OCI-LY3 (cell line): Measurements from ENCODE around the gene LGALS7B.

Source experiments
- H2AFZ ChIP-seq: fragments of 200-600, 300-600 bp; shearing (Covaris generic); 2 replicates; pipeline ENCODE4 v1.6.0; 2014; ENCODE audit warnings: antibody characterized with exemption, low read depth, low read length
- H3K27ac ChIP-seq: fragments of 200-600, 300-600 bp; sonication (generic); 2 replicates; pipeline ENCODE4 v1.5.1; 2014; ENCODE audit warnings: mild to moderate bottlenecking, low read length, moderate library complexity, mixed read lengths
- H3K27me3 ChIP-seq: fragments of 200-600, 300-600 bp; sonication (generic); 2 replicates; pipeline ENCODE4 v1.6.1; 2014; ENCODE audit warnings: low read depth, low read length, mixed read lengths
- H3K36me3 ChIP-seq: fragments of 200-600, 300-600 bp; sonication (generic); replicated peaks from 2 replicates; pipeline ENCODE3; 2014; ENCODE audit warnings: low read depth, low read length, mixed read lengths
- H3K4me1 ChIP-seq: fragments of 300-600, 200-600 bp; sonication (generic); 2 replicates; pipeline ENCODE4 v1.6.1; 2014; ENCODE audit warnings: low read length, mixed read lengths
- H3K4me2 ChIP-seq: fragments of 200-600, 300-600 bp; sonication (generic); 2 replicates; pipeline ENCODE4 v1.6.1; 2014; ENCODE audit warnings: low read length, mixed read lengths
- H3K4me3 ChIP-seq: fragments of 300-600, 200-600 bp; sonication (generic); 2 replicates; pipeline ENCODE4 v1.5.1; 2014; ENCODE audit warnings: antibody characterized with exemption, mild to moderate bottlenecking, low read length, moderate library complexity
- H3K79me2 ChIP-seq: fragments of 300-600, 200-600 bp; shearing (Covaris generic); 2 replicates; pipeline ENCODE4 v1.6.1; 2014; ENCODE audit warnings: mild to moderate bottlenecking, low read length, mixed read lengths
- H3K9ac ChIP-seq: fragments of 300-600, 200-600 bp; shearing (Covaris generic); 2 replicates; pipeline ENCODE4 v1.6.0; 2014; ENCODE audit warnings: mild to moderate bottlenecking, low read length, moderate library complexity
- H3K9me3 ChIP-seq: fragments of 200-600, 300-600 bp; shearing (Covaris generic); 2 replicates; pipeline ENCODE4 v1.6.1; 2014; ENCODE audit warnings: low read length, mixed read lengths; ENCODE audit not compliant: insufficient read depth
- H4K20me1 ChIP-seq: fragments of 200-600, 300-600 bp; sonication (generic); 2 replicates; pipeline ENCODE4 v1.6.1; 2016; ENCODE audit warnings: low read length, mixed read lengths; ENCODE audit not compliant: insufficient read depth
- EZH2phosphoT487 ChIP-seq: fragments of 200-600 bp; shearing (Covaris generic); IDR thresholded peaks from 2 replicates; pipeline ENCODE4 v1.6.1; 2018; ENCODE audit warnings: antibody characterized with exemption, mixed run types, low read depth
- TF ChIP-seq, protein P1 (sequence below): fragments of 200-600, 300-600 bp; sonication (generic); IDR thresholded peaks from 2 replicates; pipeline ENCODE4 v1.5.1; 2014; ENCODE audit warnings: antibody characterized with exemption, low read length, low read depth

The LGALS7B gene

DNA sequence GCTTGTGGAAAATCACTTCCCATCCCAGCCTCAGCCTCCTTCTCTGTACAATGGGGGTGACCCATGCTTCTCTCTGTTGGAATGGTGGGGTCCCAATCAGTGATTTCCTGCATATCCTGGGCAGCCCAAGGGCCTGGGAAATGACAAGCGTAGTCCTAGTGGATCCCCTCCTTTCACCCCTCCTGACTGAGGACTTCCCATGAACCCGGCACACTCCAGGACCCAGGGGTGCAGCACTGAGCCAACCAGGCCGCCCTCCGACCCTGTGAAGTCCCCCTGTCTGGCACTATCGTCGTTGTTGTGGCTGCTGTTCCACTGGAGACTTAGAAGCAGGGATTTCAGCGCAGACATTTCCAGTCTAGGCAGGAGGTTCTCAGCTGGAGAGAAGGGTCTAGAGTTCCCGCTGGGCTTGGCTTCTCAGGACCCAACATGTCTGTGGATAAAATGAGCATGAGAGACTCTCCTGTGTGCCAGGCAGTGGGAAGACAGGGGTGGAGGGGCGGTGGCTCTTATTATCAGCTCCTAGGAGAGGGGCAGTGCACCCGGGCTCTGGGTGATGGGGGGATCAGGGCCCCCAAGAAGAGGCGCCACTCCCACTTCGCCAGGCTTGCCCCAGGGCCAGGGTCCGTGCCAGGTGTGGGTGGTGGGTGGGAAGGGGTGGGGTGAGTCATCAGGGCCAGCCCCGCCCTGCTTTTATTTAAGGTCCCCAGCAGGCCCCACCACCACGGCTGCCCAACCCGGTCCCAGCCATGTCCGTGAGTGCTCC, at the start of gene LGALS7B:
LGALS7B (plus strand) TSS at position 723 of the 766 bp plus-strand sequence; CDS start at position 750, 27 bp downstream.
- no peak within 1 kb of the TSS for H3K9ac ChIP-seq
- no peak within 1 kb of the TSS for H3K4me2 ChIP-seq
- H3K27ac ChIP-seq: no peak within 1 kb of the TSS

DNA sequence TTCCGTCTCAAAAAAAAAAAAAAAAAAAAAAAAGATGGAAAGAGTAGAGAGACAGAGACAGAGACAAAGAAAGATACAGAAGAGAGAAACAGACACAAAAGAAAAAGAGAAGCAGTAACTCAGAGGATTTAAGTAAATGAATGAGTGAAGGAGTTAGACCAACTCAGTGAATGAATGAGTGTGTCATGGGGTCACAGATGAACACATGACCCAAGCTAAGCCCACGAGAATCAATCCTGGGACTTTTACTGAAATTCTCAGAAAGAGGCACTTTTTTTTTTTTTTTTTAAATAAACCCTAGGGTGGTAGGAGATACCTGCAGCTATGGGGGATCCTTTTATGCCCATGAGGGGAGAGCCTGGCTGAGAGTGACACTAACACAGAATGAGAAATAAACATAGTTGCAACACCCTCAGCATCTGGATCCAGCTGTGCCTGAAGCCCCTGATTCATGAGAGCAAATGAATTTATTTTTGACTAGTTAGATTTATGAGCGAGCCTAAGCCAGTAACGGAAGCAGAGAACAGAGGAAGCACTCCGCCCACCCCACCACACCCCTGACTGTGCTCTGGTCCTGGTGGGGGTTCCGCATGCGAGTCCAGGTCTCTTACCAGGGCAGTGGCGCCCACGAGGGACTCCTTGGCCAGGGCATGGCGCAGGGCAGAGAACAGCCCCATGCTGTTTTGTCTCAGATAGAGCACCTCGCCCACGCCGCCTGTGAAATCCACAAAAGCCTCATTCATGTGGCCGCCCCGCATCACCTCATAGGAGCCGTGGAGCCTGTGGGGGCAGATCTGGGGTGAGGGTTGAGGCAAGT, 49.4 kb upstream of the LGALS7B start:
- no peaks in the 10 kb centered on the region for H3K36me3 ChIP-seq
- no peak overlapping the region for H3K9ac ChIP-seq
- H3K27me3 ChIP-seq: no peaks in the 10 kb centered on the region
- H2AFZ ChIP-seq: no peak overlapping the region
- no peaks in the 10 kb centered on the region for H3K79me2 ChIP-seq
- H3K27ac ChIP-seq: no peak overlapping the region
- no peaks in the 10 kb centered on the region for H4K20me1 ChIP-seq
- TF ChIP-seq EZH2phosphoT487: no peak
- TF ChIP-seq, protein P1, sequence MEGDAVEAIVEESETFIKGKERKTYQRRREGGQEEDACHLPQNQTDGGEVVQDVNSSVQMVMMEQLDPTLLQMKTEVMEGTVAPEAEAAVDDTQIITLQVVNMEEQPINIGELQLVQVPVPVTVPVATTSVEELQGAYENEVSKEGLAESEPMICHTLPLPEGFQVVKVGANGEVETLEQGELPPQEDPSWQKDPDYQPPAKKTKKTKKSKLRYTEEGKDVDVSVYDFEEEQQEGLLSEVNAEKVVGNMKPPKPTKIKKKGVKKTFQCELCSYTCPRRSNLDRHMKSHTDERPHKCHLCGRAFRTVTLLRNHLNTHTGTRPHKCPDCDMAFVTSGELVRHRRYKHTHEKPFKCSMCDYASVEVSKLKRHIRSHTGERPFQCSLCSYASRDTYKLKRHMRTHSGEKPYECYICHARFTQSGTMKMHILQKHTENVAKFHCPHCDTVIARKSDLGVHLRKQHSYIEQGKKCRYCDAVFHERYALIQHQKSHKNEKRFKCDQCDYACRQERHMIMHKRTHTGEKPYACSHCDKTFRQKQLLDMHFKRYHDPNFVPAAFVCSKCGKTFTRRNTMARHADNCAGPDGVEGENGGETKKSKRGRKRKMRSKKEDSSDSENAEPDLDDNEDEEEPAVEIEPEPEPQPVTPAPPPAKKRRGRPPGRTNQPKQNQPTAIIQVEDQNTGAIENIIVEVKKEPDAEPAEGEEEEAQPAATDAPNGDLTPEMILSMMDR: no peak
- no peaks in the 10 kb centered on the region for H3K9me3 ChIP-seq
- peaks cover 11% of the 10 kb centered on the region for H3K4me1 ChIP-seq
- no peak overlapping the region for H3K4me2 ChIP-seq
- no peak overlapping the region for H3K4me3 ChIP-seq

More for the DNA sequence above, at the start of gene LGALS7B:
- no peaks in the 10 kb centered on the region for H3K9me3 ChIP-seq
- no peaks in the 10 kb centered on the region for H3K27me3 ChIP-seq
- H3K79me2 ChIP-seq: no peaks in the 10 kb centered on the region
- H3K4me3 ChIP-seq: no peak within 1 kb of the TSS
- H3K36me3 ChIP-seq: no peaks in the 10 kb centered on the region
- H3K4me1 ChIP-seq: no peaks in the 10 kb centered on the region
- H2AFZ ChIP-seq: no peak within 1 kb of the TSS
- no peak for TF ChIP-seq EZH2phosphoT487
- H4K20me1 ChIP-seq: no peaks in the 10 kb centered on the region

DNA sequence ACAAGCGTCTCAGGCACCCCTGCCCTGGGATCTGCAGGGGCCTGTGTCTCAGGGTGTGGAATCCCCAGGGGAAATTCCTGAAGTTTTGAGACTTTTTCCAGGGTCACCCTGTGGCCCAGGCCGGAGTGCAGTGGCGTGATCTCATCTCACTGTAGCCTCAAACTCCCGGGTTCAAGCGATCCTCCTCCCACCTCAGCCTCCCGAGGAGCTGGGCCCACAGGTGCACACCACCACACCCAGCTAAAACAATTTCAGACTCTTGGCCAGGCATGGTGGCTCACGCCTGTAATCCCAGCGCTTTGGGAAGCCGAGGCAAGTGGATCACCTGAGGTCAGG, 48.8 kb upstream of the LGALS7B start:
- Histone ChIP-seq H3K36me3 (no peaks in the 10 kb centered on the region), H3K79me2 (no peaks in the 10 kb centered on the region), H3K4me1 (peaks cover 6% of the 10 kb centered on the region), H3K9me3 (no peaks in the 10 kb centered on the region), H3K9ac (no peak overlapping the region), H3K4me3 (no peak overlapping the region), H2AFZ (no peak overlapping the region), H3K4me2 (no peak overlapping the region), H3K27me3 (no peaks in the 10 kb centered on the region), H4K20me1 (no peaks in the 10 kb centered on the region), H3K27ac (no peak overlapping the region)
- TF ChIP-seq, protein P1: no peak
- no peak for TF ChIP-seq EZH2phosphoT487

DNA sequence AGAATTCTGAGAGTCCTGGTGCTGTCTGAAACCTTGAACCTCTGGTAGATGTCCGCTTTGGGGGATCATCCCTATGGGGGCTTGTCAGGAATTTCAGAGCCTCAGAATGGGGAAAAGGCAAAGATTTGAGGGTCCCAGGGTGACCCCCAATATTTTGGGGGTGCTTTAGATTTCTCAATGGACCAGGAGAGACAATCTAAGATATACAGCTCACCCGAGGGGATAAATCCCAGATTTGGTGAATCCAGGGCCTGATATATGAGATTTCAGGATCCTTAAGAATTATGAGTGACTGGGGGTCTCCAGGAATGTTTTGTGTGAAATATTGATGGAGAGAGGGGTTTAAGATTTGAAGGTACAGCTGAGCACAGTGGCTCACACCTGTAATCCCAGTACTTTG, 48.1 kb upstream of the LGALS7B start:
- Histone ChIP-seq H3K36me3 (no peaks in the 10 kb centered on the region), H3K27ac (no peak overlapping the region), H3K9me3 (no peaks in the 10 kb centered on the region), H3K9ac (no peak overlapping the region), H3K79me2 (no peaks in the 10 kb centered on the region), H3K4me3 (no peak overlapping the region), H3K27me3 (no peaks in the 10 kb centered on the region), H2AFZ (no peak overlapping the region), H4K20me1 (no peaks in the 10 kb centered on the region), H3K4me2 (no peak overlapping the region), H3K4me1 (0 out of 2 replicates have a peak, but pooled peaks cover 3% of the 10 kb centered on the region)
- no peak for TF ChIP-seq EZH2phosphoT487
- TF ChIP-seq, protein P1: no peak
